Measurements from ENCODE around the gene FHIP1B.
"Not testable (repeated sequence)": the region's sequence is repeated elsewhere in the genome, so short reads cannot be mapped to it uniquely, and the experiment has no call there.

Gene FHIP1B

GRCh38 chr11:6234387-6235107 lies at the start of gene FHIP1B:
Gene FHIP1B (minus strand): TSS chr11:6234636. CDS start chr11:6224516, 10,120 bp downstream.
- peak; percentile 99 for DNase-seq

GRCh38 chr11:6283453-6284023 lies 49.1 kb upstream of the FHIP1B start:
- no peak for DNase-seq

GRCh38 chr11:6280809-6281208 lies 46.4 kb upstream of the FHIP1B start:
- DNase-seq, result not testable (repeated sequence)

- no peak for DNase-seq
Measured at GRCh38 chr11:6273188-6273587, 38.8 kb upstream of the FHIP1B start.

GRCh38 chr11:6271598-6271997 lies 37.2 kb upstream of the FHIP1B start:
- no peak for DNase-seq

GRCh38 chr11:6270584-6271246 lies 36.3 kb upstream of the FHIP1B start:
- DNase-seq, result no peak

- no peak for DNase-seq
Measured at GRCh38 chr11:6269994-6270393, 35.6 kb upstream of the FHIP1B start.

- no peak for DNase-seq
Measured at GRCh38 chr11:6268820-6269219, 34.4 kb upstream of the FHIP1B start.

GRCh38 chr11:6263662-6264061 lies 29.2 kb upstream of the FHIP1B start:
- DNase-seq, result no peak

- no peak for DNase-seq
Measured at GRCh38 chr11:6260207-6260726, 25.8 kb upstream of the FHIP1B start.

- DNase-seq, result no peak
Measured at GRCh38 chr11:6258571-6259081, 24.2 kb upstream of the FHIP1B start.

- no peak for DNase-seq
Measured at GRCh38 chr11:6258141-6258540, 23.7 kb upstream of the FHIP1B start.

GRCh38 chr11:6253197-6253596 lies 18.8 kb upstream of the FHIP1B start:
- no peak for DNase-seq

- no peak for DNase-seq
Measured at GRCh38 chr11:6251990-6252473, 17.6 kb upstream of the FHIP1B start.

GRCh38 chr11:6251120-6251733 lies 16.8 kb upstream of the FHIP1B start:
- peak; percentile 12 for DNase-seq

- DNase-seq, result no peak
Measured at GRCh38 chr11:6249770-6250555, 15.5 kb upstream of the FHIP1B start.

- not testable (repeated sequence) for DNase-seq
Measured at GRCh38 chr11:6248897-6249296, 14.5 kb upstream of the FHIP1B start.

GRCh38 chr11:6248248-6248647 lies 13.8 kb upstream of the FHIP1B start:
- DNase-seq, result no peak

GRCh38 chr11:6245536-6245935 lies 11.1 kb upstream of the FHIP1B start:
- no peak for DNase-seq

GRCh38 chr11:6241316-6241715 lies 6.9 kb upstream of the FHIP1B start:
- DNase-seq, result no peak

- no peak for DNase-seq
Measured at GRCh38 chr11:6240781-6241180, 6.3 kb upstream of the FHIP1B start.

GRCh38 chr11:6240139-6240538 lies 5.7 kb upstream of the FHIP1B start:
- no peak for DNase-seq
